Glomerular endothelial cell (primary cell): Measurements from ENCODE around the gene SGSM2. TPM values are rescaled to one million over a fixed set of nuclear protein-coding genes. Genes with fewer than 3 reads are reported as not detected.

Experiments used
- DNase-seq: peaks from one replicate; pipeline ENCODE4 v3.0.0-alpha.2; 2011; ENCODE audit warnings: low read depth, low spot score; ENCODE audit errors: extremely low read depth
- total RNA-seq: library from RNA; depleted of rRNA; stranded (reverse); fragments of >200 nt; gene quantifications from 2 replicates; pipeline ENCODE4 v1.2.3, GENCODE V29; 2015

SGSM2 gene
- total RNA-seq, 1 donor from 2014 or later, result 61.4 TPM

DNA sequence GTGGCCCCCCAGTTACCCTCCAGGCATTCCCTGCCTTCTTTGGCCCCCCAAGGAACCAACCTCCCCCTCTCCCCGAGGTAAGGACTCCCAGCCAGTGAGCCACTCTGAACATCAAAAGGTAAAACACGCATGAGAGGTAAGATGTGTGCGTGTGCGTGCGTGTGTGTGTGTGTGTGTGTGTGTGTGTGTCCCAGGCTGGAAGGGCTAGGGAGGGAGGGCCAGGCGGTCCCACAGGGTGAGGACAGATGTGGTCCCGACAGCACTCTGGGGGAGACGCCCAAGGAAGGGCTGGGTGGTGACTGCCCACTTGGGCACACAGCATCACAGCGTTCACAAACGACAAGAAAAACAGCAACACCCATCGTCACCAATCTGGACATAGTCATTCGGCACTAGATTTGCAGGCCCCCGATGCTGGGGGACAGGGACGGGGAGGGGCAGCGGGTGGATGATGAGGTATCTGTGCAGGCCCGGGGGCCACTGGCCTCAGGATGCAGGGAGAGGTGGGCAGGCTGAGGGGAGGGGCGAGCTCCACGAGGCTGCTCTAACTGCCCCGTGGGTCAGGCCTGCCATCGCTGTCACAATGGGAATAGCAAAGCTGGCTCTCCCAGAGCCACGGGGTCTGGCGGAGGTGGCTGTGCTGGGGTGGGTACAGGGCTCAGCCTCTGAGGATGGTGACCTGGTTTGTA is 47.3 kb downstream of the SGSM2 start:
- DNase-seq, result no peak

DNA sequence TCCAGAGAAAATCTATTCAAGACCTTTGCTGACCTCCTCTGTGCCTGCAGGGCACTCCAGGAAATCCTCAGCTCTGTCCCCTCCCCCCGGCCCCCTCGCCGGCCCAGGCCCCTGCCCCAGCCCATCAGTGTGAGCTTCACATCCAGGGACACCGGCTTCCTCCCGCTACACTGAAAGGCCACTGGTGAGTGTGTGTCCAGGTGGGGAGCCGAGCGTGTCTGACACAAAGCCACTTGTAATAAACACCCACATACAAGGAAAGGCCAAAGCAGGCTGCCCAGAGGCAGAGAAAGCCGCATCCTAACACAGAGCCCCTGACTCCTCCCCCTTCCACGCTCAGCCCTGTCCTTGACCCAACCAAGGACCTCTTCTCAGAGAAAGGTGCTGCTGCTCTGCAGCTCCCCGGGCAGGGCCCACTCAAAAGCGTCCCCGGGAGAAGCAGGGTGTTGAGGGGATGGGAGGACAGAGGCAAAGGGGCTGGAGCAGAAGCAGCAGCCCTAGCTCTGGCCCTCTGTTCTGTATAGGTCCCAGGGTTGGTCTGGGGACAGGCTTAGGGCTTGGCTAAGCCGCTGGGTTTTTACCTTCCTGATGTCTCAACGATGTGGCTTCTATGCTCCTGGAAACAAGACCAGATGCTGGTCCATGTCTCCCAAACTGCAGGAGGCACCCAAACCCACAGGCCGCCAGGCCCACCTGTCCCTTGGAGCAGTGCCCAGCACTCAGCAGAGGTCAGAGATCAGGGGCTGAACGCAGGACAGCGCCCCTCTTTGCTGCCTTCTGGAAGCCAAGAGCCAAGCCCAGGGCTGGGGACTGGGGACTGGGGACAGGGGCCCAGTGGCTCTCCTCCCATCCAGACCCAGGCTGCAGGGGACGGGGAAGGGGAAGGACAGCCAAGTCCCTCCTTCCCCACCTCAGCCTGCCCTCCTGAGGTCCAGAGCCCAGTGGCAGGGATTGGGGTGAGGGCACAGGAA is 48.2 kb downstream of the SGSM2 start:
- no peak for DNase-seq

DNA sequence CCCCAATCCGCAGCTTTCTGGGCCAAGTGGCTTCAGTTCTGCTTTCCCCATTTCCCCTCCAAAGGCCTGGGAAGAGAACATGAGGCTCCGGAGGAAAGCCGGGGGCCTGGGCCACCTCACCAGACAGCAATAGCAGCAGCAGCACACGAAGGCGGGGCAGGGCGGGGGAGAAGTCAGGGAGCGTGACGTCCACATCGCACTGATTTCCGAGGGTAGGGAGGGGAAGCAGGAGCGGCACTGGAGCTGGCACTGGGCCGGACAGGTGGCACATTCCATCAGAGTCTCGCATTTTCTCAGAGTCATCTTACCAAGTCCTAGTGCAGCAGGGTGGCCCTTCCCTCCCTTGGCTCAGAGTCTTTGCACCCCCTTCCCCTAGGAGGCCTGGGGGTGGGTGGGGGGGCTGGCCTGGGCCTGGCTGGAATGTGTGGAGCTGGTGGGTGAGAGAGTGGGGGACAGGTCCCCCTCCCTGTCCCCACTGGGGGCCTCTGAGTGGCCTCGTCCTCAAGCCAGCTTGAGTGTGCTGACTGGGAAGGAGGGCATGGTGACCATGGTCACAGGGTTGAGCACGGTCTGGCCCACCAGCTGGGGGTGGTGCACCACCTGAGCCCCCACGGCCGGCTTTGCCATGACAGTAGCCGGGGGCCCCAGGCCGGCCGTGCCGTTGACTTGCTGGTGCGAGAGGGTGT is 49.2 kb downstream of the SGSM2 start:
- no peak for DNase-seq

DNA sequence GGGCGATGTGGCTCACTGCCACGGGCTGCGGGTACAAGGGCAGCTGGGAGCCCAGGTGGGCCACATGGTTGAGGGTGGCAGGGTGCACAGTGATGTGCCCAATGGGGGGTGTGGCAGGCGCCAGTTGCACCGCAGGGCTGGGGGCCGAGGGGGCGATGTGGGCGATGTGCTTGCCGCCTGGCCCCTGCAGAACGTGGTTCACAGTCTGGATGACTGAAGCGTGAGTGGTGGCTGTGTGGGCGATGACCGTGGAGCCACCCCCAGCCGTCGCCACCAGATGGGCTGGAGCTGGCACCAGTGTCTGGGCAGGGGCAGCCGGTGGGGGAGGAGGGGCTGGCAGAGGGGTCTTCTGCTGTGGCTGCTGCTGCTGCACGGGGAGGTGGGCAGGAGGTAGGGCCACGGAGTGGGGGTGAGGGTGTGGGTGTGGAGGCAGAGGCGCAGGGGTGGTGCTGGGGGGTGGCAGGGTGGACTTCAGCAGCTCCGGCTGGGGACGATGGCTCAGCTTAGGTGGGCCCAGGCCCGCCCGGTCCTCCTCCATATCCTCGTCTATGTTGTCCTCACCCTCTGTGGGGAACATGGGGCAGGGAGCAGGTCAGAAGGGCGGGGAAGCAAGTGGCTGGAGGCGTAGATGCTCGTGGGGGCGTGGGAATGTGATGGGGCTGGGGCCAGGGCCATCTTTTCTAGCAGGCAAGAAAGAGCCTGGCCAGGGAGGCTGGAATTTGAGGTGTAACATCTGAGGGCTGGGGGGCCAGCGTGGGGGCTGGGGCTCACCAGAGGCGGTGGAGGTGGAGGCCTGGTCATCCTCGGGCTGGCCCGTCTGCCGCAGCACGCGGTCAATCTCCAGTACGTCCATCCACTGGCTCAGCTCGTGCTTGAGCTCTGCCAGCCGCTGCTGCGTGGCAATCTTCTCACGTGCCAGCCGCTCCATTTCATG is 50.1 kb downstream of the SGSM2 start:
- no peak for DNase-seq

DNA sequence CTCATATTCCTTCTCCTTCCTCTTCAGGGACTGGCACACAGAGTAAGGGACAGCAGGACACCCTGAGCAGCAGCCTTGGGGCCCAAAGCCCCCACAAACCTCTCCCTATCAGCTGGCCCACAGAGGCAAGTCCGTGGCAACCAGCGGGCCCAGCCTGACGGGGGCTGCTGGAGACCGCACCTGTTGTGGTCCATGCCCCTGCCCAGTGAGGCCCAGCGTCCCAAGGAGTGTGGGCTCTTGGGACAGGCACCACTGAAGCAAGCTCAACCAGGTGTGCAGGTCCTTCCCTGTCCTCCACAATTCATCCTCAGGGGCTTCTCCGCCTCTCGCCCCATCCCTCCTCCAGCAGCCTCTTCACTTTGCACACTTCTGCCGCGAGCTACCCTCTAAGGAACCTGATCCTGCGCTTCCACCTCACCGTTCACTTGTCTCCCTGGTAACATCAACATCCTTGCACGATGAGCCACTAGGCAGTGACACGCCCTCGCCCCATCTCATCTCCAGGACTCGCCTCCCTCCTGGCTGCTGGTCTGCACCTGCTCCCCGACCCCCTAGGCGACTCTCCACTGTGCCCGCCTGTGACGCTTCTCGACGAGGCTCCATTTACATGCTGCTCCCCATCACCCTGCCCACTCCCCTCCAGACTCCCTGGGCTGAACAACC is 50.9 kb downstream of the SGSM2 start:
- DNase-seq, result no peak

DNA sequence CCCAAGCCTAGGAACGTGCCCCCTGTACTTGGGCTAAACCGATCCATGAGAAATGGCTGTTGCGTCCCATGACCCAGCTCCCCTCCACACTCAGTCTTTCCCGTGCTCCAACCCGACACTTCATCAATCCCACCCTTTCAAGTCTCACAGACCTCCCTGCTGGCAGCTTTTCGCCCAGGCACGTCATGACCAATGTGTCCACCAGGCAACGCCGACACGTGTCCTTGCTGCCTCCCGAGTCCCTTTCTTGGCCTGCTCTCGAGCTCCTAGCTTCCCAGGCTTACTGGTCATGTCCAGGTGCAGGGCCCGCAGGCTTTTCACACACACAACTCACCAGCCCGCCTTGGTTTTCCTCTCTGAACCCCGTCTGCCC is 51.4 kb downstream of the SGSM2 start:
- DNase-seq, result no peak

DNA sequence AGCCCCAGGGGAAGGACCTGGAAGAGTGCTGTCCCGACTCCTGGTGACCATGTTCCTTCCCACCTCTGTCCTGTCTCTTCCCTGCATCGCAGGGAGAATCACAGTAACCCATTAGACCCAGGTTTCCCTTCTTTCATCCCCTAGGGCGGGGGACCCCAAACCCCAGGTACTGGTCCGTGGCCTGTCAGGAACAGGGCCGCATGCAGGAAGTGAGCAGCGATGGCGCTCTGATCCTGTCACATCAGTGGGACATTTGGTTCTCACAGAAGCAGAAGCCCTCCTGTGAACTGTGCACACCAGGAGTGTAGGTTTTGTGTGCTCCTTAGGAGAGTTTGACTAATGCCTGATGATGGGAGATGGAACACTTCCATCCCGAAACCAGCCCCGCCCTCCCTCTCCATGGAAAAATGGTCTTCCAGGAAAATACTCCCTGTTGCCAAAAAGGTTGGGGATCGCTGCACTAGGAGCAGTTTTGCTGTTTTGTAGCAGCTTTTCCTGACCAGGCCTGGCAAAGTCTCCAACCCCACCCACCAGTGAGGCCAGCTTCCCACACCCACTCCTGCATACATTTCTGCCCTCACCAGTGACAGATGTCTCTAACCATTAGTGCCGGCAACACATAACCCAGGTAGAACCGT is 53.0 kb downstream of the SGSM2 start:
- no peak for DNase-seq

DNA sequence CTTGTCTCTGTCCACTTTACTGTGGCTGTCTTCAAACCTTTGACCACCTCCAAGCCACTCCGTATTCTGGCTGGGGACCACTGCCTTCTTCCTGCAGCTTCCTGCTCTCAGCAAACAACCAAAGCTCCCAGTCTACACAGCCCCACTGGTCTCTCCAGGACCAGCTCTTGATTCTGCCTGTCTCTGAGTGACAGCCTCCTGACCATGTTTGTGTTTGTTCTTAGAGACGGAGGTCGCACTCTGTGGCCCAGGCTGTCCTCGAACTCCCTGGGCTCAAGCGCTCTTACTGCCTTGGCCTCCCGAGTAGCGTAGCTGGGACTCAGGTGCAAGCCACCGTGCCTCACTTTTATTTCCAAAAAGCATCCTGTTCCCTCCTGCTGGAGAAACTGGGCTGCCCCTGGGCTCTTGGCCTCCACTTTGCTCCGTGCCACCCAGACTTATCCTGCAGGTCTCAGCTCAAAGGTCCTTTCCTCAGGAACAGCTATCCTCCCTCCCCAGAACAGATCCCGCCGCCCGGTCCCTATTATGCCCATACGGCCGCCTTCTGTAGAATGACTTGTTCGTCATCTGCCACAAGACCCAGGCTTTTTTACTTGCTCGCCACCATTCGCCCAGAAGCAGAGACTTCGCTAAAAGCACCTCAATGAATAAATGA is 54.4 kb downstream of the SGSM2 start:
- DNase-seq, result no peak

DNA sequence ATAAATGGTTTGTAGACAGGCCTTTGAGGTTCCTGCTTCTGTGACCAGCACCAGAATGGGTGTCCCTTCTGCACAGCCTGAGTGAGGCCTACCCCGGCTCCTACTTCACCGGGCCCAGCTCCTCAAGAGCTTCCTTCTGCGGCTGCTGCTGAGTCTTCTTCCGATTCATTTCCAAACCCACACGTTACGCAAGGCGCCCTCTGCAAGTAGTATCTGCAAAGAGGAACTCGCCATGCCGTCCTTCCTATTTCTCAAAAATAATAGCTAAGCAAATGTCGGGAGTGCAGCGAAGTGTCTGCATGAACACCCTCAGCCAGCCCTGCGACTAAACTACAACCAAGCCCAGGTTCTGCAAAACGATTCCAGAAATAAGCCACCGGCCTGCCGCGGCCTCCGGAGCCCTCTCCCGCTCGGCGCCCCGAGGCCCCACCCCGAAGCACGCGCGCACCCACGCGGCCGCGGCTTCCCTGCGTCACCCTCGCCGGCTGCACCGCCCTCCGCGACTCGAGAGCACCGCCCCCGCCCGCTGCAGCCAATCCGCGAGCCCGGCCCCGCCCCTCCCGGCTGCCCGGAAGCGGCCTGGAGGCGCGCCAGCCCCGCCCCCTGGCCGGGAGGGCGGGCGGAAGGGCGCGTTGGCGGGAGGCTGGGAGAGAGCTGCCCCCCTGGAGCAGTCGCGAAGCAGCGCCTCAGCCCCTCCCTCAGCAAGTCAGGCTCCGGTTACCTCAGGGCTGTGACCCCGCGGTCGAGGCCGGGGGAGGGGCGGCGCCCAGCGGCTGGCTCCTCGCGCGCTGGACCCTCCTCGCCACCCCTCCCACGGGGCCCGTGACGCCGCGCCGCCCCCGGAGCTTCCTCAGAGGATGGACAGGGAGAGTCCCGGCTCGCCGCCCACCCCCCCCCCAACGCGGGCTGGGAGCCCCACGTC is 55.2 kb downstream of the SGSM2 start:
- DNase-seq, result no peak

DNA sequence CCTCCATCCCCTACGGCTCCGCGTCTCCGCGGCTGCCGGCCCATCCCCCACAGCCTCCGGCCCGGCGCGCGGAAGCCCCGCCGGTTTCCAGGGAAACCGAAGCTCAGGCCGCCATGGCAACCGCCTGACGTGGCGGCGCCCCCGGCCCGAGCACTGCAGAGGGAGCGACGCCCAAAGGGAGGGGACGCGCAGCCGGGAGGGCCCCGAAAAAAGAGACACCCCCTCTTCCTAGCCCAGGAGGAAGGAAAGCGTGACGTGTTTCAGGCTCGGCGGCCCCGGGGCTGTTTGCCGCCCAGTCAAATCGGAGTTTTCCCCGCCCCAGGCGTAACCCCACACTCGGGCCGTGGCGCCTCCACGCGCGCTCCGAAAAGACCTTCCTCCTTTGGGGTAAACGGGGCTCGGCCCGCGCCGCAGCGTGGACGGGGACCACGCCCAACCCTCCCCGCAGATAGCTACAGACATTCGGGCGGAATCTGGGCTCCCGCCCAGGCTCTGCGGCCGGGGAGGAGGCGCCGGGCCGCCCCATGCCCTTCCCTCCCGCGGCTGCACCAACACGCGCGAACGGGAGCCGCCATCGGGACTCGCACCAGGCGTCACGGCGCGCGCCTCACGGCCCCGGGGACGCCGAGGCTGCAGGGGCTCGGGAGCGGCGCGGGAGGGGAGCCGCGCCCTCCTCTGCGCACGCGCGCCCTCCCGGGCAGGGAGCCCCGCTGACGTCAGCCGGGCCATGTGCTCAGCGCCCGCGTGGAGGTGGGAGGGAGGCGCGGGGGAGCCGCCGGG is 56.1 kb downstream of the SGSM2 start:
- no peak for DNase-seq

DNA sequence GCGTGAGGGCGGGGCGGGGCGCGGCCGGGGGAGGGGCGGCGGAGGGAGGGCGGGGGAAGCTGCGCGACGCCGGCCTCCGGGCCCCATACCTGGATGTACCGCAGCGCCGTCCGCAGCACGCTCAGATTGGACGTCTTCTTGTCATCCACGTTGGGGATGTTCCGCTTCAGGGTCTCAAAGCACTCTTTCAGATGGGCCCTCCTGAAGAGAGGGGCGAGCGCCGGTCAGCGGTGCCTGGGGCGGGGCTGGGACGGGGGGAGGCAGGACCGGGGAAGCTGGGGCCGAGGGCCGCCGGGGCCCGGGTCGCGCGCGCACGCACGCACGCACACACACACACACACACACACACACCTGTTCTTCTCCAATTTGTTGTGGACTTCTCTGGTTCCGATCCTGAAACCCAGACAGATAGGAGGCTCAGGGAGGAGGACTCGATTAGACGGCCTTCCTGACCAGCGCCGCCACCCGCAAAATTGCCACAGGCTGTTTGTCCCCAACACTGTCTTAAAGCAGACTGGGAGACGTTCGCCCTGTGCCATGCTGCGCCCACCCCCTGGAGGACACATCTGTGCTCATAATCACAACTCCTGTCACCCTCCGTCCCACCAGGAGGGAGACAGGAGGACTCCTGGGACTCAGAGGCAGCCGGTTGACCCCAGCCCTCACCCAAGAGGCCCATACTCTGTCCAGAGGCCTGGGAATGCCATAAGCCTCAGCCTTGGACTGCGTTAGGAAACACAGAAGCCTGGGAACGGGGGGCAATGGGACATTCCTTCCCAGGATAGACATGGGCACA is 56.9 kb downstream of the SGSM2 start:
- DNase-seq, result no peak

DNA sequence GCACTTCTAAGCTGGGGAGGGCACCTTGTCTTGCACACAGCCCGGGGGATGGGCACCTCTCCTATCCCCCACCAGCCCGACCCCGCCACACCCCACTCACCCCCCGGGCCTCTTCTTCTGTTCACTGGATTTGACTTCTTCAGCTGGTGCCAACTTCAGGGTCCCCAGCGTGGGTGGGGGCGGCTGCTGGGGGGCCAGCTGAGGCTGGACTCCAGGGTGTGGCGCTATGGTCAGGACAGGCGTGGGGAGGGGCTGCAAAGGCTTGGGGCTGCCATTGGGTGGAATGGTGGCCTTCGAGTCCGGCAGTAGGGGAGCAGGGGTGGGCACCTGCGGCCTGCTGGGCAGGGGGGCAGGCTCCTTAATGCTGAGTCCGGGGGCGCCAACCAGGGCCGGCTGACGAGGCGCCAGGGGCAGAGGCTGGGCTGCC is 57.5 kb downstream of the SGSM2 start:
- no peak for DNase-seq

DNA sequence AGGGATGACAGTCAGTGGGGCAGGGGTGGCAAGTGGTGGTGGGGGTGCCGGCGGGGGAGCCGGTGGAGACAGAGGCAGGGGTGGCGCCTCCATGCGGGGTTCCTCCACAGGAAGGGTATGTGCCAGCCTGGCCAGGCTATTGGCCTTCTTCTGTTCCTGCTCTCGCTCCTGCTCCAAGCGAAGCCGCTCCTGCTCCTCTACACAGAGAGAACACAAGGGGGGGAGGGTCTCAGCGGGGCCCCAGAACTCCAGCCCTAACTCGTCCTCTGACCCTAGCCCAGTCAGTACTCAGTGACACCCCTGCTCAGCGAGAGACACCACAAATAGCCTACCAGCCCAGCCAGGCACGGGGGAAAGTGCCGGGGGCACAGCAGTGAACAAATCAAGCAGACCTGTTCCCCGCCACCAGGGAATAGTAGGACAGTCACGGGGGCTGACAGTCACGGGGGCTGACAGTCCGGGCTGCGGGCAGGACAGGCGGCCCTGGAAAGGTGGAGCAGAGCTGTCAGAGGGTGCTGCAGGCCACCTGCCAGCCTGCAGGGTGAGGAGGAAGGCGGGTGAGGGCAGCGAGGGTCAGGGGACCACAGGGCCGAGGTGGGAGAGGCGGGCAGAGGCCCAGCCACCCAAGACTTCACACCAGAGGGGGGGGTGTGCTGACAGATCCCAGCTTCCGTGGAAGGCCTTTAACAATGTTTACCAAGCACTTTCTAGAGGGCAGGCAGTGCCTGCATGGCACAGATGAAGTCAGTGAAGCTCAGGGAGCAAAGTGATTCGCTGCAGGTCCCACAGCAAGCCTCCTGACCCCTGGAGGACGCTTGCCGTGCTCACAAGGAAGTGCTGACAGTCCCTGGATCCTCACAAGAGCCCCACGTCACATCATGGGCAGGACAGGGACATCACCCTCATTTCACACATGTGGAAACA is 58.2 kb downstream of the SGSM2 start:
- no peak for DNase-seq

DNA sequence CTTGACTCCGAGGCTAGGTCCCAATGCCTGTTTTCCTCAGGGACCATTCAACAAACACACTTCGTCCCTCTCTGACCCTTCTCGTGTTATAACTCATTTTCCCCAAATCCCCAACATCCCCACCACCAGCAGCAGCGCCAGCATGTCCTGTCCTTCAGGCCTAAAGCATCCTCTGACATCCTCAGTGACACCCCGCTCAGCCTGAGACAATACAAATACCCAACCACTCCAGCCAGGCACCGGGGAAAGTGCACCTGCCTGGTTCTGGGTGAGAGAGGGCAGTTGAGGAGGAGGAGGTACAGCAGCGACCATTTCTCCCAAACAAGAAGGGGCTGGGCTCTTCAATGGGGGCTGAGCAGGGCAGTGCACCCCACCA is 58.9 kb downstream of the SGSM2 start:
- DNase-seq, result no peak

DNA sequence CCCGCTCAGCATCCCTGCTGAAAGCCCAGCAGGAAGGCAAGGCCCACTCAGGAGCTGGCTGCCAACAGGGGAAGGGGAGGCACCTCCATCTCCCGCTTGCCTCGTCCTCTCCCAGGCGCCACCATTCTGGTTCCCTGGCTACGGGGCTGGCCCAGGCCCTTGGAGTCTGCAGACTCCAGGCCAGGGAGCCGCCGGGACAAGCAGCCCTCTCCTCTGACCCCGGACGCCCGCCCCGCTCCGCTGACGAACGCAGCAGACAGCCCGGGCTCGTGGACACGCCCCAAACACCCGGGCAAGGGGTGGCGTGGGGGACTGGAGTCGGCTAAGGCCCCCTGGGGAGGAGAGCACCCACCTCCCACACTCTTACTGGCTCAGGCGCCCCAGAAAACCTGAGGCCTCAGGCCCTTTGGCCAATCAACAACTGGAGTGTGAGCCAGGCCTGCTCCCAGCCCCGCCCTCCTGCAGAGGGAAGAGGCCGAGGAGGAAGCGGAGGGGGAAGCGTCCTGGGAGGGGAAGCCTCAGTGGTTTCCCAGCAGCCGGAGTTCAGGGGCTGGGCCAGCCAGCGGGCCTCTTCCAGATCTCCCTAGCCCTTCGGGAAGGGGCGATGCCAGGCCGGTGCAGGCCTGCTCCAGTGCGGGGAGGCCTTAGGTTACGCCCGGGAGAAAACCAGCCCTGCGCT is 59.4 kb downstream of the SGSM2 start:
- no peak for DNase-seq
